IMR-90 (cell line): ENCODE results near the gene HMGN1. TPM values are rescaled to one million over a fixed set of nuclear protein-coding genes. Genes with fewer than 3 reads are reported as not detected.

Source experiments
- ATAC-seq: fragments of 200-7000 bp; cut with Tn5 transposase; 2 replicates; pipeline ENCODE4 v1.9.1; 2020; ENCODE audit warnings: low read depth, mild to moderate bottlenecking, moderate library complexity
- BruUV-seq: library from RNA; stranded (reverse); fragments of 400-500 nt; replicated peaks from 2 replicates; lab custom pipeline; 2021; lab: Mats Ljungman, UMichigan
- CTCF ChIA-PET: fragments of 300-600 bp; formaldehyde crosslinking; extraction: SDS; loops from one replicate; lab custom pipeline; 2021; ENCODE audit warnings: antibody characterized with exemption; lab: Yijun Ruan, JAX
- POLR2A ChIA-PET: fragments of 300-600 bp; sonication (Branson Sonifier 250); formaldehyde crosslinking; loops from one replicate; lab custom pipeline; 2022; ENCODE audit warnings: antibody characterized with exemption; ENCODE audit not compliant: unreplicated experiment; lab: Charles Lee
- DNase-seq: peaks from one replicate; pipeline ENCODE4 v3.0.0; 2013
- H2AFZ ChIP-seq: replicated peaks from 2 replicates; pipeline ENCODE3; 2013; ENCODE audit warnings: low read length, mild to moderate bottlenecking; ENCODE audit not compliant: poor library complexity
- H2AK5ac ChIP-seq: 2 replicates; pipeline ENCODE4 v1.6.1; 2013; ENCODE audit warnings: low read depth, low read length, inconsistent platforms
- H2AK9ac ChIP-seq: replicated peaks from 2 replicates; pipeline ENCODE3; 2013; ENCODE audit warnings: mild to moderate bottlenecking, low read depth, low read length, moderate library complexity; ENCODE audit not compliant: poor library complexity
- H2BK120ac ChIP-seq: 2 replicates; pipeline ENCODE4 v1.6.1; 2013; ENCODE audit warnings: low read depth, low read length, inconsistent platforms
- H2BK15ac ChIP-seq: 3 replicates; pipeline ENCODE4 v1.6.1; 2013; ENCODE audit warnings: low read depth, low read length, inconsistent platforms
- H2BK20ac ChIP-seq: 2 replicates; pipeline ENCODE4 v1.6.1; 2013; ENCODE audit warnings: low read depth, mild to moderate bottlenecking, inconsistent platforms, low read length, moderate library complexity
- H2BK5ac ChIP-seq: 2 replicates; pipeline ENCODE4 v1.6.1; 2013; ENCODE audit warnings: mild to moderate bottlenecking, low read depth, low read length, inconsistent platforms; ENCODE audit not compliant: poor library complexity, severe bottlenecking
- H3K14ac ChIP-seq: replicated peaks from 2 replicates; pipeline ENCODE4 v1.6.1; 2013; ENCODE audit warnings: low read depth, low read length, inconsistent platforms
- H3K18ac ChIP-seq: 2 replicates; pipeline ENCODE4 v1.6.1; 2013; ENCODE audit warnings: low read depth, low read length, control low read depth
- H3K23ac ChIP-seq: 2 replicates; pipeline ENCODE4 v1.6.1; 2013; ENCODE audit warnings: low read depth, low read length, inconsistent platforms
- H3K27ac ChIP-seq: 2 replicates; pipeline ENCODE4 v1.5.1; 2013; ENCODE audit warnings: mild to moderate bottlenecking, control low read depth, low read length; ENCODE audit not compliant: insufficient read depth
- H3K27me3 ChIP-seq: 2 replicates; pipeline ENCODE4 v1.6.1; 2013; ENCODE audit warnings: low read length; ENCODE audit not compliant: control insufficient read depth, insufficient read depth
- H3K36me3 ChIP-seq: 2 replicates; pipeline ENCODE4 v1.6.1; 2013; ENCODE audit warnings: low read length, mixed read lengths; ENCODE audit not compliant: control insufficient read depth, insufficient read depth
- H3K4ac ChIP-seq: 2 replicates; pipeline ENCODE4 v1.6.1; 2013; ENCODE audit warnings: low read depth, low read length, inconsistent platforms
- H3K4me1 ChIP-seq: 2 replicates; pipeline ENCODE4 v1.6.1; 2013; ENCODE audit warnings: low read length, mixed read lengths; ENCODE audit not compliant: control insufficient read depth, insufficient read depth
- H3K4me2 ChIP-seq: 2 replicates; pipeline ENCODE4 v1.6.1; 2013; ENCODE audit warnings: low read depth, mild to moderate bottlenecking, control low read depth, low read length, moderate library complexity
- H3K4me3 ChIP-seq: 2 replicates; pipeline ENCODE4 v1.5.1; 2013; ENCODE audit warnings: low read depth, mild to moderate bottlenecking, control low read depth, low read length, moderate library complexity; ENCODE audit not compliant: insufficient read depth
- H3K56ac ChIP-seq: 2 replicates; pipeline ENCODE4 v1.6.1; 2013; ENCODE audit warnings: low read length, inconsistent platforms; ENCODE audit not compliant: insufficient read depth; ENCODE audit errors: extremely low read depth
- H3K79me1 ChIP-seq, 2 experiments: 2 replicates each; pipeline ENCODE4 v1.6.1; 2013; ENCODE audit warnings: low read length in 2 of 2, inconsistent platforms in 1 of 2, low read depth in 1 of 2
- H3K9ac ChIP-seq: 2 replicates; pipeline ENCODE4 v1.6.1; 2013; ENCODE audit warnings: low read depth, low read length, control low read depth
- H3K9me1 ChIP-seq: 2 replicates; pipeline ENCODE4 v1.6.1; 2013; ENCODE audit warnings: low read length, inconsistent platforms; ENCODE audit not compliant: insufficient read depth
- H3K9me3 ChIP-seq: 2 replicates; pipeline ENCODE4 v1.6.1; 2013; ENCODE audit warnings: low read length; ENCODE audit not compliant: control insufficient read depth, insufficient read depth
- H4K20me1 ChIP-seq: 2 replicates; pipeline ENCODE4 v1.6.1; 2013; ENCODE audit warnings: low read length, inconsistent platforms; ENCODE audit not compliant: insufficient read depth
- H4K5ac ChIP-seq: 2 replicates; pipeline ENCODE4 v1.6.1; 2013; ENCODE audit warnings: mild to moderate bottlenecking, low read depth, low read length, control low read depth
- H4K8ac ChIP-seq, 2 experiments: 2 replicates each; pipeline ENCODE4 v1.6.1; 2013; ENCODE audit warnings: low read depth in 2 of 2, low read length in 2 of 2, control low read depth in 1 of 2, inconsistent platforms in 1 of 2
- H4K91ac ChIP-seq: 2 replicates; pipeline ENCODE4 v1.6.1; 2013; ENCODE audit warnings: low read depth, low read length, inconsistent platforms; ENCODE audit not compliant: insufficient read depth
- BHLHE40 ChIP-seq: fragments of 150-350 bp; IDR thresholded peaks from 2 replicates; pipeline ENCODE4 v1.6.1; 2016; ENCODE audit warnings: mild to moderate bottlenecking, low read depth, low read length
- CEBPB ChIP-seq: IDR thresholded peaks from 2 replicates; pipeline ENCODE4 v1.6.1; 2012; ENCODE audit warnings: low read depth, low read length, improper control_type of control experiment
- CHD1 ChIP-seq: IDR thresholded peaks from 2 replicates; pipeline ENCODE4 v1.6.1; 2012; ENCODE audit warnings: low read depth, low read length, improper control_type of control experiment
- FOS ChIP-seq: fragments of 150-350 bp; IDR thresholded peaks from 2 replicates; pipeline ENCODE4 v1.6.1; 2016; ENCODE audit warnings: low read depth, low read length
- MAFK ChIP-seq: IDR thresholded peaks from 2 replicates; pipeline ENCODE4 v1.6.1; 2012; ENCODE audit warnings: low read depth, low read length, improper control_type of control experiment
- MAZ ChIP-seq: IDR thresholded peaks from 2 replicates; pipeline ENCODE4 v1.6.1; 2012; ENCODE audit warnings: low read depth, mild to moderate bottlenecking, low read length, improper control_type of control experiment, moderate library complexity, borderline replicate concordance
- MXI1 ChIP-seq: IDR thresholded peaks from 2 replicates; pipeline ENCODE4 v1.6.1; 2012; ENCODE audit warnings: low read depth, mild to moderate bottlenecking, low read length, moderate library complexity, borderline replicate concordance
- POLR2A ChIP-seq: IDR thresholded peaks from 2 replicates; pipeline ENCODE4 v1.6.1; 2012; ENCODE audit warnings: mild to moderate bottlenecking, low read depth, low read length
- SMC3 ChIP-seq: fragments of 150-350 bp; IDR thresholded peaks from 2 replicates; pipeline ENCODE4 v1.6.1; 2016; ENCODE audit warnings: low read depth, mild to moderate bottlenecking, antibody characterized with exemption, low read length, moderate library complexity
- WGBS, 2 experiments: methylation state at CpG; one replicate each; pipeline versions ENCODE4 v1.1.5 to v1.1.7; 2013; ENCODE audit warnings: missing lambda C conversion rate in 2 of 2; ENCODE audit not compliant: insufficient read length in 1 of 2; ENCODE audit errors: extremely low coverage in 2 of 2; 5-methylcytosine and 5-hydroxymethylcytosine counted together
- dilution Hi-C: fragments of 300-500 bp; cut with HindIII; formaldehyde crosslinking; loops from one replicate; pipeline ENCODE4 v1.14.3; 2018; ENCODE audit warnings: low sequenced_read_pairs; ENCODE audit not compliant: unreplicated experiment
- in situ Hi-C: fragments of 300-500 bp; cut with MboI; formaldehyde crosslinking; loops from 3 replicates; pipeline ENCODE4 v1.14.3; 2019; ENCODE audit warnings: low sequenced_read_pairs, inconsistent platforms, mixed read lengths
- intact Hi-C: fragments of 100-400 bp; cut with micrococcal nuclease; formaldehyde crosslinking; loops from 2 replicates; pipeline ENCODE4 v1.10.0; 2022
- polyA plus RNA-seq, 3 experiments: library from polyadenylated mRNA; depleted of rRNA; stranded (reverse); fragments of >200 nt; gene quantifications; 2 replicates each; pipeline ENCODE4 v1.2.3, GENCODE V29; 2012; ENCODE audit warnings: low replicate concordance in 1 of 3
- total RNA-seq: library from RNA; depleted of rRNA; stranded (reverse); fragments of >200 nt; gene quantifications from 2 replicates; pipeline ENCODE4 v1.2.3, GENCODE V29; 2012

HMGN1 gene
- total and polyA plus RNA-seq, 2 of the 4 experiments (the other 2 are of a cell fraction): 55.2 to 155 TPM

- H3K27ac ChIP-seq: peak overlapping the region; percentile 59; the same call in 1 of the 2 replicates
- BruUV-seq: no TSS peak
- H2AK9ac ChIP-seq: no peak overlapping the region
- H2BK120ac ChIP-seq: no peak overlapping the region; the same call in 1 of the 2 replicates
- no peak overlapping the region for H4K8ac ChIP-seq
- ATAC-seq (no peak), DNase-seq (no peak)
- intact Hi-C loops (no loop called here), dilution Hi-C loops (no loop called here), in situ Hi-C loops (loop anchor here (5.0 kb wide), 1 partner anchor 69 kb away; no protein-coding TSS in a partner anchor)
- no peak overlapping the region for H3K4me3 ChIP-seq
- H2BK5ac ChIP-seq: peak overlapping the region; percentile 84
- no peak overlapping the region for H3K9ac ChIP-seq
- H3K79me1 ChIP-seq: peaks cover 6% of the 10 kb centered on the region in 2 experiments
- H2AK5ac ChIP-seq: peak overlapping the region; percentile 20; the same call in 1 of the 2 replicates
- peak overlapping the region; percentile 74; the same call in 1 of the 2 replicates for H3K18ac ChIP-seq
- no peak overlapping the region for H2AFZ ChIP-seq
- no peaks in the 10 kb centered on the region for H3K36me3 ChIP-seq
- H4K5ac ChIP-seq: 0 out of 2 replicates have a peak overlapping the region, but pooled peaks have one; percentile 36
- no peak overlapping the region for H3K56ac ChIP-seq
- no peaks in the 10 kb centered on the region for H3K27me3 ChIP-seq
- no peak overlapping the region for H3K4me2 ChIP-seq
- H4K91ac ChIP-seq: no peak overlapping the region
- TF ChIP-seq MAFK: no peak
- TF ChIP-seq FOS: no peak
- TF ChIP-seq SMC3: no peak
- no peak for TF ChIP-seq CEBPB
- TF ChIP-seq CHD1: no peak
- no peak for TF ChIP-seq MXI1
- TF ChIP-seq POLR2A: no peak
- TF ChIP-seq MAZ: no peak
- no peak for TF ChIP-seq BHLHE40
- H3K9me1 ChIP-seq: peaks cover 13% of the 10 kb centered on the region
- no peak overlapping the region for H2BK20ac ChIP-seq
- WGBS, 2 experiments: 90% methylated on average over 2 of the region's 8 CpGs; no CpG with 5 or more reads in 1 of the 2 experiments
- POLR2A ChIA-PET: no interaction called here
- no peaks in the 10 kb centered on the region for H4K20me1 ChIP-seq
- CTCF ChIA-PET: no interaction called here
- no peak overlapping the region for H3K23ac ChIP-seq
- no peak overlapping the region for H3K4ac ChIP-seq
- H2BK15ac ChIP-seq: no peak overlapping the region; the same call in 2 of the 3 replicates
- no peaks in the 10 kb centered on the region for H3K9me3 ChIP-seq
- H3K14ac ChIP-seq: no peak overlapping the region
- H3K4me1 ChIP-seq: peaks cover 21% of the 10 kb centered on the region
Measured at GRCh38 chr21:39318091-39318959, 30.6 kb downstream of the HMGN1 start.
